ENCODE results near the gene SDC3.

Gene SDC3

DNA sequence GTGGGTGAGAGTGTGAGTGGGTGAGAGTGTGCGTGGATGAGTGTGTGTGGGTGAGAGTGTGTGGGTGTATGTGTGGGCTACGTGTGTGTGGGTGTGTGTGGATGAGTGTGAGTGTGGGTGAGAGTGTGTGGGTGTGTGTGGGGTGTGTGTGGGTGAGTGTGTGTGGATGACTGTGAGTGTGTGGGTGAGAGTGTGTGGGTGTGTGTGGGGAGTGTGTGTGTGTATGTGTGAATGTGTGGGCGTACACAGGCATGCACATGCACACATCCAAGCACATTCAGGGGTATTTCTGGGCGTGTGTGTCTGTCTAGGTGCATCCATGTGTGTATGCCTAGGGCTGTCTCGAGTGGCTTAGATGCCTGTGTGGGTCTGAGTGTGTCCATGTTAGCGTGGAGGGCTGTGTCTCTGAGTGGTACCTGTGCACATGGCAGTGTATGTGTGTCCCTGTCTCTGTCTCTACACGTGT lies 14.0 kb downstream of the SDC3 start:
- no peaks in the 10 kb centered on the region for H3K36me3 Mint-ChIP-seq (ENCODE audit: low read depth)
- peaks cover 12% of the 10 kb centered on the region for H3K27me3 Mint-ChIP-seq (ENCODE audit: low read depth)
- no peaks in the 10 kb centered on the region for H3K9me3 Mint-ChIP-seq
- H3K4me1 Mint-ChIP-seq (ENCODE audit: low read depth), result no peaks in the 10 kb centered on the region
- H3K27ac Mint-ChIP-seq, result no peak overlapping the region
- H3K4me3 Mint-ChIP-seq, result no peak overlapping the region

DNA sequence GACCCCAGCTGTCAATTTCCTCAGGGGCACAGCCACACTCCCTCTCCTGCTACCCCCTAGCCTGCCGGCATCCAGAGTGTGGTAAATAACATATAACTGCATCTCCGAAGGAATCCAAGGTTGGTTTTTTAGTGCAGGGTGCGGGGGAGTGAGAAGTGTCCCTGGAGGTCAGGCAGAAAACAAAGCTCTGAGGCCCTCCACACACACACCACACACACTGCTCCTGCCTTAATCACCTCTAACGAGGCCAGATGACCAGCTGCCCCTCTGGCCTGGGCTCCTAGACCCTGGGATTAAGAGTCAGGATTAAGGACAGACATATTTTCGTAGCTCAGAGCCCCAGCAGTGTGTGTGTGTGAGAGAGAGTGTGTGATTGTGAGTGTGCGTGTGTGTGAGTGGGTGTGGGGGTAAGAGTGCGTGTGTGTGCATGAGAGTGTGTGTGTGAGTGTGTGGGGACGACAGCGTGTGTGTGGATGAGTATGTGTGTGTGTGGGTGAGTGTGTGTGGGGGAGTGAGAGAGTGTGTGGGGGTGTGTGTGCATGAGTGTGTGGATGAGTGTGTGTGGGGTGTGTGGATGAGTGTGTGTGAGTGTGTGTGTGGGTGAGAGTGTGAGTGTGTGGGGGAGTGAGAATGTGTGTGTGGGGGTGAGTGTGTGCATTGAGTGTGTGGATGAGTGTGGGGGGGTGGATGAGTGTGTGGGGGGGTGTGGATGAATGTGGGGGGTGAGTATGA lies 14.6 kb downstream of the SDC3 start:
- Mint-ChIP-seq H3K9me3 (no peaks in the 10 kb centered on the region), H3K4me3 (no peak overlapping the region), H3K4me1 (ENCODE audit: low read depth) (no peaks in the 10 kb centered on the region), H3K27ac (no peak overlapping the region), H3K36me3 (ENCODE audit: low read depth) (no peaks in the 10 kb centered on the region), H3K27me3 (ENCODE audit: low read depth) (peaks cover 11% of the 10 kb centered on the region)

DNA sequence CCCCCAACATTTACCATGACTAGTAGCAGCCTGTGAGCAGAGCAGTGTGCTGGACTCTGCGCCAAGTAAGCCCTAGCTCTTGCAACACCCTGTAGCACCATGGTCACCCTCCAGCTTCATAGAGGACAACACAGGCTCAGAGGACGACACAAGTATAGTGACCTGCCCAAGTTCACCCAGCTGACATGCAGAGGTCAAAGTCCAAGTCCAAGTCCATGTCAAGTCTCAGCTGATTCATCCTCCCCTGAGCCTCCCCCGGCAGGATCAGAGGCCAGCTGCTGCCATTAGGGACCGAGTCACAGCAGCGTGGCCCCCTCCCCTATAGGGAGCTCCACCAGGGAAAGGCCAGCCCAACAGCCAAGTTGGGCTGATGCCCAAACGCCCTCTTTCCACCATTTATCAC lies 15.9 kb downstream of the SDC3 start:
- Mint-ChIP-seq H3K36me3 (ENCODE audit: low read depth) (no peaks in the 10 kb centered on the region), H3K9me3 (no peaks in the 10 kb centered on the region), H3K4me3 (no peak overlapping the region), H3K27ac (no peak overlapping the region), H3K27me3 (ENCODE audit: low read depth) (peaks cover 11% of the 10 kb centered on the region), H3K4me1 (ENCODE audit: low read depth) (no peaks in the 10 kb centered on the region)

DNA sequence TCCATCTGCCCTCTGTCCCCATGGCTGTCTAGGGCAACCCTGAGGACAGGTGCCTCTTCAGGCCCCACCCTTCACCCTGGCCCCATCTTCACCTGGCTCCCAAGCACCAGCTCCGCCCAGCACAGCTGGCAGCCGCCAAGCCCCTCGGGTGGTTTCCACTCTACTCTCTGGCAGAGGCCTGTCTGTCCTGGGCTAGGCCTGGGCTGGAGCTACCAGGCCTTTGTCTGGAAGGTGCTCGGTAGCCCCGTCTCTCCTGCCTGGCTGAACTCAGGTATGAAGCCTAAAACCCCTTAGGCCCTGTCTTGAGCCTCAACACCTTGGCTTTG lies 17.4 kb downstream of the SDC3 start:
- Mint-ChIP-seq H3K27me3 (ENCODE audit: low read depth) (peaks cover 16% of the 10 kb centered on the region), H3K27ac (no peak overlapping the region), H3K4me1 (ENCODE audit: low read depth) (no peaks in the 10 kb centered on the region), H3K36me3 (ENCODE audit: low read depth) (no peaks in the 10 kb centered on the region), H3K4me3 (no peak overlapping the region), H3K9me3 (no peaks in the 10 kb centered on the region)

DNA sequence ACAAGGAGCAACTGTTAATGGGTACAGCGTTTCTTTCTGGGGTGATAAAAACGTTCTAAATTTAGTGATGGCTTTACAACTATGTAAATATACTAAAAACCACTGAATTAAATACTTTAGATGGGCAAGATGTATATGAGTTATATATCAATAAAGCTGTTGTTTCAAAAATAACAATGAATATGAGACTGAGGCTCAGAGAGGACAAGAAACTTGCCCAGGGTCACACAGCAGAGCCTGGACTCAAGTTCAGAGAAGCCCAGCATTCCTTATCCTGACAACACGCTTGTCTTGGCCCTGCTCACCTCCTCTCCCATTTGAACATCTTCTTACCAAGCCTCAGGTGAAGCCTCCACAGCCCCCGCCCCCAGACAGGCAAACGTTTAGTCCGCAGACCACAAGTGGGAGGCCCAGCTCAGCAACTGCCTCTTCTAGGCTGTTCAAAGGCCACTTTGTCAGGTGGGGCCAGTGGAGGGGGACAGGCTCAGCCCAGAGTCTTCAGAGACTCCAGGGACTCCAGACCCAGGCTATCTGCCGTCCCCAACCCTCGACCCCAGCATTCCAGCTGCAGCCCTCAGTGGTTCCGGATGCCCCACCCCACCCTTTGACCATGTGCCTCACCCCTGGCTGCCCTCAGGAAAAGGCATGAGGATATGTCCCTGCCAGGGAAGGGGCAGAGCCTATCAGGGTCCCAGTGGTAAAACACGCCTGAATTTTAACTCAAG lies 17.9 kb downstream of the SDC3 start:
- Mint-ChIP-seq H3K4me1 (ENCODE audit: low read depth) (no peaks in the 10 kb centered on the region), H3K4me3 (no peak overlapping the region), H3K27me3 (ENCODE audit: low read depth) (peaks cover 17% of the 10 kb centered on the region), H3K36me3 (ENCODE audit: low read depth) (no peaks in the 10 kb centered on the region), H3K9me3 (no peaks in the 10 kb centered on the region), H3K27ac (no peak overlapping the region)

DNA sequence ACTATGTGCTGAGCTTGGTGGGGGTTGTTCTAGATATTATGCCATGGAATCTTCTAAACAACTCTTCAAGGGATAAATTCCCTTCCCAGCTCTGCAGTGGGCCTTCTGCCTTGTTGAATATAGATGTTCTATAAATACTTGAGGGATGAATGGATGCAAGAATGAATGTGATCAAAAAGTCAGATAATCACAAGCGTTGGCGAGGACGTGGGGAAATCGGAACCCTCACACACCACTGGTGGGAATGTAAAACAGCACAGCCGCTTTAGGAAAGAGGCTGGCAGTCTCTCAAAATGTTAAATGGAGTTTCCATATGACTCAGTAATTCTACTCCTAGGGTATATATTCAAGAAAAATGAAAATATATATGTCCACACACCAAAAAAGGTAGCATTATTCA lies 19.0 kb downstream of the SDC3 start:
- H3K27ac Mint-ChIP-seq, result no peak overlapping the region
- no peak overlapping the region for H3K4me3 Mint-ChIP-seq
- no peaks in the 10 kb centered on the region for H3K36me3 Mint-ChIP-seq (ENCODE audit: low read depth)
- H3K27me3 Mint-ChIP-seq (ENCODE audit: low read depth), result peaks cover 15% of the 10 kb centered on the region
- H3K4me1 Mint-ChIP-seq (ENCODE audit: low read depth), result no peaks in the 10 kb centered on the region
- no peaks in the 10 kb centered on the region for H3K9me3 Mint-ChIP-seq

DNA sequence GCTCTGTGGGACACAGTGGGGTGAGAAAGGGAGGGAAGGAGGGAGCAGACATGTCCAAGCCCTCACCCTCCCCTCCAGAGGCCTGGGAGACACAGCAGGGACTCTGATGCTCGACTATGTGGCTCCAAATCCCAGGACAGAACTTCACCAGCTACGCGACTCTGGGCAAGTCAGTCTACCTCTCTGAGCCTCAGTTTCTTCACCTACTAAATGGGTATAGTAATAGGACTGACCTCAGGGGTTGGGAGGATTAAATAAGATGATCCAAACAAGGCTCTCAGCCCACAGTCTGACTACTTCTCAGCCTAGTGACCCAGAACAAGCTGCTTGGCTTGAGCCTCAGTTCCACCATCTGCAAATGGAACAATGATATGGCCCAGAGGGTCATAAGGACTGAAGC lies 19.6 kb downstream of the SDC3 start:
- Mint-ChIP-seq H3K27me3 (ENCODE audit: low read depth) (peaks cover 14% of the 10 kb centered on the region), H3K36me3 (ENCODE audit: low read depth) (no peaks in the 10 kb centered on the region), H3K9me3 (no peaks in the 10 kb centered on the region), H3K4me1 (ENCODE audit: low read depth) (no peaks in the 10 kb centered on the region), H3K27ac (no peak overlapping the region), H3K4me3 (no peak overlapping the region)

DNA sequence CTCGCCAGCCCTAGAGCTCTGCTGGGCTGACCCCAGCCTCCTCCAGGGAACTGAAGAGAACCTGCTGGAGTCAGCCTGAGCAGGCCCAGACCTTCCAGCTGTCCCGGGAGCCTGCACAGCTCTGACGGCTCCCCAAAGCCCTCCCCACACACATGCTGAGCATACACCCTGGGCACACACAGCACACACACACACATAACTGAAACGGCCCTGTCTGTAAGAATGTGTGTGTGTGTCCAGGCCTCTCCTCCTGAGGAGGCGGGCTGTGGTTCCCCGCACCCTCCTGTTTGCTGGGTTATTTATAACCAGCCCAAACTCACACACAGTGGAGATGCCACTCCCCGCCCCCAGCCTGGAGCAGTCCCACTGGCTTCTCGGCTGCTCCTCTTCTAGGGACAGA lies 20.2 kb downstream of the SDC3 start:
- no peaks in the 10 kb centered on the region for H3K9me3 Mint-ChIP-seq
- no peak overlapping the region for H3K27ac Mint-ChIP-seq
- H3K27me3 Mint-ChIP-seq (ENCODE audit: low read depth), result peaks cover 14% of the 10 kb centered on the region

DNA sequence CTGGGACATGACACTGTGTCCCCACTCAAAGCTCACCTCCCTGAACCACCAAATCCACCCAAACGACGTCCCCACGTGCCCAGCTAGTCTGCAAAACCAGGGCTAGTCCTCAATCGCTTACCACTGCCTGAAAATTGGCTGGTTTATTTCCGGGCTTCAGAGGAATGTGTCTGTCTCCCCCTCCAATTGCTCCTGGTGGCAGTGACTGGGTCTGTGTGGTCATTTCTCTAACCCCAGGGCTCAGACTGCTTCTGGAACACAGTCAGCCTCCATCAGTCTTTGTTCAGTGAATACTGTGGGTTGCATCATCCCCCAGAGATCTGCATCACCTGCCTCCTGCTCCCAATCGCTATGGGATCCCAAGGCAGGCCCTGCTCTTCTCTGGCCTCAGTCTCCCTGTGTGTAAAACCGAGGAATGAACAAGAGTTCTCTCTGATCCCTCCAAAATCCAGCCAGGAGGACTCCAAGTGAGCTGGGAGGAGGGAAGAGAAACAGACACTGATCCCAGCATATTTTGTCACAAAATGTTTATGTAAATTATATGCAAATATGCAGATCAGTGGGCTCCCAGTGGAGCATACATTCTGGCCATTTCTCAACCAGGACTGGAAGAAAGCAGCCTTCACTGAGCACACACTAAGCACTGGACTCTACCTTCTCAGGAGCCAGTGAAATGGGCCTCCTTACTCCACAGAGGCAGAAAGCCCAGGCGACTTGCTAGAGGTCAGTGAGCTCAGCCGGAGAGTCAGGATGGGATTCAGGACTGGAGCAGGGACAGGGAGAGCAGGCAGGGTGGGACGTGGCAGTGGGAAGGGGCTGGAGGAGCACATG lies 20.9 kb downstream of the SDC3 start:
- Mint-ChIP-seq H3K9me3 (no peaks in the 10 kb centered on the region), H3K27me3 (ENCODE audit: low read depth) (peaks cover 14% of the 10 kb centered on the region), H3K36me3 (ENCODE audit: low read depth) (no peaks in the 10 kb centered on the region), H3K4me1 (ENCODE audit: low read depth) (no peaks in the 10 kb centered on the region), H3K4me3 (no peak overlapping the region), H3K27ac (no peak overlapping the region)

More for the DNA sequence above, 20.2 kb downstream of the SDC3 start:
- Mint-ChIP-seq H3K36me3 (ENCODE audit: low read depth) (no peaks in the 10 kb centered on the region), H3K4me1 (ENCODE audit: low read depth) (no peaks in the 10 kb centered on the region), H3K4me3 (no peak overlapping the region)

DNA sequence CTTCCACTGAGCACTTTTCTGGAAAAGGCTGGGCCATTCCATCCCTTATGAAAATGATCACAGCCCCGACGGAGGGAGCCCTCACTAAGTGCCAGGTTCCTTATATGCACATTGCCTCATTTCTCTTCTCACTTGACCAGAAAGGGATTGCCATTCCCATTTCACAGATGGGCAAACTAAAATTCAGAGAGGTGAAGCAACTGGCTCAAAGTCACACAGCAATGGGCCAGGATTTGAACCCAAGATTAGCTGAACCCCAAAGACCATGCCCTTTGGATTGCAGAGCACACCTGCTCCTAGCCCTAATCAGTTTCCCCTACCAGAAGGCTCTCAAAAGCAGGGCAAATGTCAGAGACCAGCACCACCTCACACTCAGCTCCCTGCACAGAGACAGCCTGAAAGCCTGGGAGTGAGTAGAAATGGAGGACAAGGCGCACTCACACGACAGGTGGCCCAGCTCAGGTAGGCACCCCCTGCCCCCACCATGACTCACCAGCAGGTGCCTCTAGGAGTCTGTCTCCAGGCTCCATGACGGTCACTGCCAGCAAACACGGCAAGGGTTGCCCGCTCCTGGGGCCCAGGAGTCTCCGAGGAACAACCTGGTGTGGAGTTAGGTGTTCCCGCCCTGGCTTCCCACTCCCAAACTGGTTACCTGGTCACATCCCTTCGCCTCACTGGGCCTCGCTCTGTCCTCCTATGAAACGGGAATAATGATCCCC lies 21.7 kb downstream of the SDC3 start:
- Mint-ChIP-seq H3K27ac (no peak overlapping the region), H3K9me3 (no peaks in the 10 kb centered on the region), H3K4me1 (ENCODE audit: low read depth) (no peaks in the 10 kb centered on the region), H3K4me3 (no peak overlapping the region), H3K27me3 (ENCODE audit: low read depth) (peaks cover 14% of the 10 kb centered on the region), H3K36me3 (ENCODE audit: low read depth) (no peaks in the 10 kb centered on the region)

DNA sequence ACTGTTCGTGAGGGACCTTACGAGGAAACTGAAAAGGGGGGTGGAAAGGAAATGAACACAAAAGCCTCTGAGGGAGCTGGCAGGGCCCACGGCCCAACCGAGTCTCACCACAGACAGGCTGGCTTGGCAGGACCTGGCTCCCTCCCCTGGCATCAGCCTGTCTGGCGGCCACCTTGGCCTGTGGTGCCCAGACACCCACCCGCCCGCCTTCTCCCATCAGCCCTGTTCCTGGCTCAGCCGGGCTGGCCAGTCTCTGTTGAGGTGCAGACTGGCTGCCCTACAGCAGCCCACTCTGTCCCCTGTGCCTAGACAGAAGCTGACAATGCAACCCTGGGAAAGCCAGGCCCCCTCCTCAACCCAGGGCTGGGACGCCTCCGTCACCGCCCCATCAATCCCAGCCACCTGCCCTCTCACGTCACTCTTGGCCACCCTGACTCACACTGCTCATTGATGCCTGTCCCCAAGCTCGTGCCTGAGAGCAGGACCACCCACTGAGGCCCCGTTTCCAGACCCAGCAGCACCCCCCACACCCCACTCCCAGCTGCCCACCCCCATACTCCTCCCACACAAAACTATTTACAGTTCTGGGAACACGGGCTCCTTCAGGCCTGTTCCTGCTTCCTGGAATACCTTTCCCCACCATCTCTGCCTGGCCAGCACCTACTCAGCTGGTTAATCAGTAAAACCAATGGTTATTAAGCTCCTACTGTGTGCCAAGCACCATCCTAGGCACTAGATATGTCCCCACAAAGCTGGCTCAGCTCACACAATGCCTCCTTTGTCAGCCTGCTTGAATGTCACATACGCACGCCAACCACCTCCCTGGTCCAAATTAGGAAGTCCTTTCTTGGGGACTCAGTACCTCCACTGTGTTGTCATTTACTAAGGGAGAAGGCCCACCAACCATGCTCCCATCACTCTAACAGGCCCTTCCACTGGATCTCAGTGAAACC lies 22.7 kb downstream of the SDC3 start:
- Mint-ChIP-seq H3K36me3 (ENCODE audit: low read depth) (no peaks in the 10 kb centered on the region), H3K27me3 (ENCODE audit: low read depth) (peaks cover 19% of the 10 kb centered on the region), H3K9me3 (no peaks in the 10 kb centered on the region), H3K4me1 (ENCODE audit: low read depth) (peaks cover 4% of the 10 kb centered on the region), H3K4me3 (no peak overlapping the region), H3K27ac (no peak overlapping the region)

DNA sequence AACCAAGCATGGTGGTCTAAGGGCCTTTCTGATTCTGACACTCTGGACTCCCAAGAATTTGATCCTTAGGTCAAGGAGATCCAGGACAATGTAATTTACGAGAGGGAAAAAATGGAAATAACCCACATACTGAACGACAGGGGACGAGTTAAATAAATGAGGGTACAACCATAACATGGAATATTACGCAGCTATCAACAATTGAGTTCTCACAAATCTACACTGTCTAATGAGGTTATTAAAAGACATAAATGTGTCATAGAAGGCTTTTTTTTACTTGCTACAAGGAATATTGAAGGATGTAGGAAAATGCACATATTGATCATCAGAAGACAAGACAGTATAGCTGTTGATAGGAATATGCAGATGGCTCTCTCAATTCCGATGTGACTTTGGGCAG lies 23.8 kb downstream of the SDC3 start:
- no peak overlapping the region for H3K27ac Mint-ChIP-seq
- peaks cover 20% of the 10 kb centered on the region for H3K27me3 Mint-ChIP-seq (ENCODE audit: low read depth)
- H3K36me3 Mint-ChIP-seq (ENCODE audit: low read depth), result no peaks in the 10 kb centered on the region
- peaks cover 4% of the 10 kb centered on the region for H3K4me1 Mint-ChIP-seq (ENCODE audit: low read depth)
- H3K9me3 Mint-ChIP-seq, result no peaks in the 10 kb centered on the region
- H3K4me3 Mint-ChIP-seq, result no peak overlapping the region

DNA sequence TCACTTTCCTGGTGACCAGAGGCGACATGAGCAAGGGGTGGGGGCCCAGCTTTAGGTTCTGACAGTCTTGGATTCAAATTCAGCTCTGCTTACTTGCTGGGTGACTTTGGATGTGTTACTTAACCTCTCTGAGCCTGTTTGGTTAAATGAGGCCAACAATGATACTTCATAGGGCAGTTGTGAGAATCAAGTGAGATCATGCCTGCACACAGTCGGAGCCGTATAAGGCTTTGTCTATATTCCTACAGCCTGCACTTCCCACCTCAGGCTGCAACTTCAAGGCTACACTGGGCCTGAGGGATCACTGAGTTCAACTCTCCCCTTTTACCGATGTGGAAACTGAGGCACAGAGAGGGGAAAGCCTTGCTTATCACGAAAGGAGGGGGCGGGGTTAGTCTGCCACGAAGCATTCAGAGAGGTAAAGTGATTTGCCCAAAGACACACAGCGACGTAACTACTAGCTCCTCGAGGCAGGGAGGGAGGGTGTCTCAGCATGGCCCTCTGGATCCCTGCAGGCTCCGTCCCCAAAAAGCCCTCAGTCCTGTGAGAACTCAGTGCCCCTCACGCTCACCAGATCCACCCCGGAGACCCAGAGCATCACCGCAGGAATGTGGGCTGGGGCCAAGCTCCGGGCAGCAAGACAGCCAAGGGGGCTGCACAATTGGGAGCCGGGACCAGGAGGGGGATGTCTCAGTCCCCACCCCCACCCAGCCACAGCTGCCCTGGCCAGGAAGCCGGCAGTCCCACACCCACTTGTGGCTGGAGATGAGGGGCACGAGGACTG lies 25.0 kb downstream of the SDC3 start:
- Mint-ChIP-seq H3K4me1 (ENCODE audit: low read depth) (peaks cover 4% of the 10 kb centered on the region), H3K27me3 (ENCODE audit: low read depth) (peaks cover 20% of the 10 kb centered on the region), H3K36me3 (ENCODE audit: low read depth) (no peaks in the 10 kb centered on the region), H3K9me3 (no peaks in the 10 kb centered on the region), H3K27ac (no peak overlapping the region), H3K4me3 (no peak overlapping the region)
